Right cardiac atrium (tissue), 5 donors: Measurements from ENCODE around the gene PKM. TPM values are rescaled to one million over a fixed set of nuclear protein-coding genes. Genes with fewer than 3 reads are reported as not detected.

Experiments
- ATAC-seq, 2 donors: fragments of 200-7000 bp; cut with Tn5 transposase; one replicate each; pipeline versions ENCODE4 v1.8.0 to v1.9.1; 2020; ENCODE audit warnings: moderate library complexity in 2 of 2, mild to moderate bottlenecking in 1 of 2
- DNase-seq, 3 donors: peaks; one replicate each; pipeline ENCODE4 v3.0.0-alpha.2; 2020
- H3K27ac ChIP-seq: one replicate; pipeline ENCODE4 v1.5.1; 2013; ENCODE audit warnings: mild to moderate bottlenecking, low read length, control low read depth, moderate library complexity
- H3K27me3 ChIP-seq: one replicate; pipeline ENCODE4 v1.6.1; 2013; ENCODE audit not compliant: control insufficient read depth, insufficient read depth
- H3K4me1 ChIP-seq: one replicate; pipeline ENCODE4 v1.6.1; 2013; ENCODE audit warnings: low read length; ENCODE audit not compliant: control insufficient read depth, insufficient read depth
- H3K4me3 ChIP-seq: one replicate; pipeline ENCODE4 v1.5.1; 2013; ENCODE audit warnings: low read length, control low read depth
- H3K9me3 ChIP-seq: one replicate; pipeline ENCODE4 v1.6.1; 2013; ENCODE audit warnings: low read length; ENCODE audit not compliant: control insufficient read depth
- WGBS: extraction: QIAGEN DNeasy Blood & Tissue Kit; methylation state at CpG from one replicate; pipeline ENCODE4 v1.1.7; 2013; 5-methylcytosine and 5-hydroxymethylcytosine counted together
- intact Hi-C, 4 donors: fragments of 100-400 bp; cut with DNase I; formaldehyde crosslinking; loops; one replicate each; pipeline versions ENCODE4 v1.11.0 to v1.14.0; 2022 to 2023
- polyA plus RNA-seq: library from polyadenylated mRNA; stranded (reverse); fragments of 200-250 nt; gene quantifications from one replicate; pipeline ENCODE4 v1.2.3, GENCODE V29; 2013
- total RNA-seq, 4 donors: library from RNA; stranded (reverse); fragmentation: NEBNext Ultra II Directional; extraction: Animal tissue kit (Norgen Biotek cat#: 25700); gene quantifications; one replicate each; pipeline ENCODE4 v1.2.1, GENCODE V29; 2021
- donor health status: healthy with polysubstance abuse.
- donor health status: DM: no; HTN: yes; CAD: no.
- donor health status: DM: no; HTN: no; CAD: no.
- donor health status: DM: no; HTN: yes; CAD: no; lungs with severe emphysema.
- donor health status: DM: yes; HTN: yes; CAD: no.

The PKM gene
- total and polyA plus RNA-seq, 5 donors = 822 to 1,102 (median 988) TPM

DNA sequence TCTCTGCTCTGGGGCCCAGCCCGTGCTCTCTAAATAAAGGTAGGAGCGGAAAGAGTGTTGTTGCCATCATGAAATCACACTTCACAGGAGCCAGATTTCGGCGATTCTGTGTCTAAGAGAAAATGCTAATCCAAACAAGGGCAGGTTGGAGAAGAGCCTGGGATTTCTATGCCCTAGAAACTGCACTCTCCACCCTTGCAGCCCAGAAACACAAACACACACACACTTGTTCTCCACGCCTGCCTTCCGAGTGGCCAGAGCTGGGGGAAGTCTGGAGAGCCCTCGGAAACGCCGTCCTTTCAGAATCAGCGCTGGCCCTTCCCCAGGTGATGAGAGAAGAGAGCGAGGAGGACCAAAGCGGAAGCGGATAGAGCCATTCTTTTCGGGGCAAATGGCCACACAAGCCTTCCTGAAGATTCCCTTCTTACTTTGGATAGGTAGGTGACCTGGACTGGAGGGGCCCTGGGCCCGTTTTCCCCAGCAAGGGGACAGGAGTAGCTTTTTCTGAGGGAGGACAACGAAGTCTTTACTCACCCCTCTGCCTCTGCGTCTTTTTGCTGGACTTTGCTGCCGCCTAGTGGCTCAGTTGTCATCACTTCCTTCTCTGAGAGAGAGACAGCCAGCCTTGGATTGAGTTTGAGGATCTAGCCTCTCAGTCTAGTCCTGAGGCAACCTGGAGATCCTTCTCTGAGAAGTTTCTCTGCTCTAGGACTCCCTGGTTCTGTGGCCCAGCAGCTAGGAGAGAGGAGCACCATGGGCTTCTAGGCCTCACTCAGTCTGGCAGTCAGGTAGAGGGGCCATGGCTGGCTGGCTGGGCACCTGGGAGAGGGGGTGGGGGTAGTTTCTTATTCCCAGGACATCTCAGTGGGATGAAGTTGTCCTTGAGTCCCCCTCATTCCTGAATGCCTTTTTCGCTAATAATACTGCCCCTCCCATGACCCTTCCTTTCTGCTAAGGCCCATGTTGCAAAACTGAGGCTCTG lies 75.1 kb downstream of the PKM start:
- peak overlapping the region; percentile 50 for H3K4me3 ChIP-seq
- DNase-seq (peak; percentile 81 to 93 (median 92)), ATAC-seq (peak; percentile 92 to 94)
- no peak overlapping the region for H3K27ac ChIP-seq
- intact Hi-C loops = loop anchor here in 2 of 4 donors (10.0 kb wide), 2 partner anchors 371 to 411 kb away; no protein-coding TSS in a partner anchor
- H3K9me3 ChIP-seq = no peaks in the 10 kb centered on the region
- H3K4me1 ChIP-seq = no peaks in the 10 kb centered on the region
- H3K27me3 ChIP-seq = no peaks in the 10 kb centered on the region
- 4% methylated on average over 19 of the region's 19 CpGs for WGBS

DNA sequence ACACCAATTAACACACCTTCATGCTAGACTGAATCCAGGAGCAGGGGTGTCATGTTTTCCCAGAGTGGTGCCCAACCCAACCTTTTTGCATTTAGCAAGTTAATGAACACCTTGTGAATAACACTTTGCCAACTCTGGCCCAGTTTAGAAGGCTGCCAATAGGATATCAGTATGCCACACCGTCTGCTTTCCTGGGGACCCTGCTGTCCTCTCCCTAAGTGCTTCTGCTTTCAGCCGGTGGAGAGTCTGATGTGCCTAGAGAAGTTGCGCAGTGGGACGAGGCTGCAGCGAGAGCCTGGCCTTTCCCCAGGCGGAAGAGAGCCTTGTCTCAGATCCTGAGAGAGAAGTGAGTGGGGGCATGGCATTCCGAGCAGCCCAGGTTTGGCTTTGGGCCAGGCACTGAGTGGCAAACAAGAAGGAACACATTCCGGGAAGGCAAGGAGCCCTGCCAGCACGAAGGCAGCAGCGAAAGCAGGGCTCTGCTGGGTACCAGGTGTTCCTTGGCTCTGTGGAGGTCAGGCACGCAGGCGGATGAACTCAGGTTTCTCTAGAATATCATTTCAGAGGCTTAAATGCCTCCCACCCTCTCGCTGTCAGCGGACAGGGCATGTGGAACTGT lies 75.9 kb downstream of the PKM start:
- DNase-seq = peak; percentile 73 to 89 (median 85)
- H3K4me3 ChIP-seq = peak overlapping the region; percentile 50
- H3K27me3 ChIP-seq = no peaks in the 10 kb centered on the region
- no peaks in the 10 kb centered on the region for H3K4me1 ChIP-seq
- intact Hi-C loops = loop anchor here in 2 of 4 donors (10.0 kb wide), 2 partner anchors 370 to 410 kb away; no protein-coding TSS in a partner anchor
- H3K9me3 ChIP-seq = no peaks in the 10 kb centered on the region
- ATAC-seq = peak; percentile 67 to 78
- no peak overlapping the region for H3K27ac ChIP-seq
- WGBS = 21% methylated on average over 14 of the region's 14 CpGs

DNA sequence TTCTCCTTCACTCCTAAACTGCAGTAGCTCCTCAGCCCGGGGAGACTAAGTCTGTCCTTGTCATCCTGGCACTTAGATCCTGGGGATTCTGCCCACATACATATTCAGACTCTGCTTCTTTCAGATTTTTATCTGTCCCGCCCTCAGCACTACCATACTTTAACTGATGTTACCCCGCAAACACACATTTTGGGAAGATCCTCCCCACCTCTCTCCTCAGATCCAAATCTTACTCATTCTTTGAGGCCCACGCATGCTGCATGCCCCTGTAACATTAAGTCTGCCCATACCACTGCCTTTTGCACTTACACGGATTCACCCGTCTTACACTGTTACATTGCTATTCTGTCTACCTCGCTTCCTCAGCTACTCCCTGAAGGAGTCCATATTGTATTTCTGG lies 76.7 kb downstream of the PKM start:
- no peaks in the 10 kb centered on the region for H3K27me3 ChIP-seq
- no peak overlapping the region for H3K4me3 ChIP-seq
- no peak overlapping the region for H3K27ac ChIP-seq
- 96% methylated on average over 7 of the region's 7 CpGs for WGBS
- no peaks in the 10 kb centered on the region for H3K4me1 ChIP-seq
- no peak for DNase-seq
- H3K9me3 ChIP-seq = no peaks in the 10 kb centered on the region
- intact Hi-C loops = loop anchor here in 2 of 4 donors (10.0 kb wide), 2 partner anchors 370 to 410 kb away; no protein-coding TSS in a partner anchor
- ATAC-seq = no peak

DNA sequence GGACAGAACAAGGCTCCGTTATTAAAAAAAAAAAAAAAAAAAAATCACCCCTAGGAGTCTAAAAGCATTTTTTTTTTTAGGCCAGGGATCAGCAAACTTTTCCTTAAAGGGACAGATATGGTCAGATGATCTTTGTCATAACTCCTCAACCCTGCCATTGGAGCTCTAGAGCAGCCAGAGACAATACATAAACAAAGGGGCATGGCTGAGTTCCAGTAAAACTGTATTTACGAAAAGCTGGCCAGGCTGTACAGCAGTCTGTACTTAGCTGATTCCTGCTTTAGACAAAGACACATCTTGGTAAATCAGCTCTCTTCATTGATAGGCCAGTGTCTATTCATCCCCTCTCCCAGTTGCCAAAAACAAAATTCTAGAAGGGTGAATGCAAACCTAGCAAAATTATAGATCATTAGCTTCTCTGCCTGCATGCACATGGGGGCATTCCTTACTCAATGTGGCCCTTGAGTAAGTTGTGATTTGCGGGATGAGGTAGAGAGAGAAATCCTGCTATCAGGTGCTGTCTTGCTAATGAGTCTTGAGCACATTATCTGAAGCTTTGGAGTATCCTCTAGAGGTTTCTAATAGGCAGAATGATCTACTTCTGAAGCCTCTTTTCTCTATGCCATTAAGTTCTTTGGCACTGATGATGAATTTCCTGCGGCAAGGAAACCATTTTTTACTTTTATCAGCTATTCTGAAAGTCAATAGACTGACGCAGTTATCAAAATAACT lies 77.6 kb downstream of the PKM start:
- ATAC-seq = no peak
- no peaks in the 10 kb centered on the region for H3K27me3 ChIP-seq
- no peak overlapping the region for H3K4me3 ChIP-seq
- WGBS = 78% methylated on average over 5 of the region's 5 CpGs
- H3K9me3 ChIP-seq = no peaks in the 10 kb centered on the region
- intact Hi-C loops = loop anchor here in 2 of 4 donors (10.0 kb wide), 2 partner anchors 369 to 409 kb away; no protein-coding TSS in a partner anchor
- no peak for DNase-seq
- H3K27ac ChIP-seq = no peak overlapping the region
- no peaks in the 10 kb centered on the region for H3K4me1 ChIP-seq

Other genes with a start within 250 kb of the PKM start
- gene MYO9A, start 113.0 kb downstream of the PKM start, total RNA-seq = 10 to 100 TPM; 32.8 to 35.8 (median 34.7) TPM
- 4.9 TPM for gene MYO9A, start 113.0 kb downstream of the PKM start, polyA plus RNA-seq
- gene SENP8, start 112.8 kb downstream of the PKM start, total RNA-seq = 1 to 10 TPM; 3.6 to 5.3 (median 4.7) TPM
- gene SENP8, start 112.8 kb downstream of the PKM start, polyA plus RNA-seq = 3.6 TPM
- gene GRAMD2A, start 33.4 kb downstream of the PKM start, total RNA-seq = under 1 TPM in 3 of 4 donors, not detected in 1; 0.40 to 0.71 (median 0.48) TPM
- gene GRAMD2A, start 33.4 kb downstream of the PKM start, polyA plus RNA-seq = 0.14 TPM
- gene PARP6, start 41.4 kb upstream of the PKM start, total RNA-seq = 10 to 100 TPM; 39.7 to 53.6 (median 45.0) TPM
- gene PARP6, start 41.4 kb upstream of the PKM start, polyA plus RNA-seq = 34.5 TPM
- gene CELF6, start 89.0 kb upstream of the PKM start, total RNA-seq = 1 to 10 TPM in 3 of 4 donors, under 1 TPM in 1; 0.42 to 2.2 (median 1.4) TPM
- gene CELF6, start 89.0 kb upstream of the PKM start, polyA plus RNA-seq = 1.5 TPM
- gene HEXA, start 144.8 kb upstream of the PKM start, total RNA-seq = 10 to 100 TPM; 81.9 to 98.1 (median 93.3) TPM
- 66.6 TPM for gene HEXA, start 144.8 kb upstream of the PKM start, polyA plus RNA-seq
- not detected for gene TMEM202, start 167.1 kb upstream of the PKM start, total RNA-seq
- gene TMEM202, start 167.1 kb upstream of the PKM start, polyA plus RNA-seq = not detected
- 100 to 1,000 TPM; 147 to 159 (median 153) TPM for gene ARIH1, start 243.1 kb upstream of the PKM start, total RNA-seq
- gene ARIH1, start 243.1 kb upstream of the PKM start, polyA plus RNA-seq = 30.5 TPM